SK-N-SH treated with all-trans-retinoic acid at 6 μM for 48 hours (cell line): ENCODE data around the gene PODNL1.

Source experiments
- ATAC-seq: fragments of 200-7000 bp; cut with Tn5 transposase; 3 replicates; pipeline ENCODE4 v1.9.1; 2020; ENCODE audit warnings: mild to moderate bottlenecking, moderate library complexity
- ARNTL ChIP-seq: fragments of 450-650 bp; formaldehyde crosslinking; IDR thresholded peaks from 2 replicates; pipeline ENCODE4 v1.5.0; 2020; ENCODE audit warnings: low read depth, mild to moderate bottlenecking, moderate library complexity, borderline replicate concordance
- BACH2 ChIP-seq: fragments of 250-450 bp; sonication (Bioruptor Pico); IDR thresholded peaks from 2 replicates; pipeline ENCODE4 v1.9.0; 2021; ENCODE audit warnings: mild to moderate bottlenecking, borderline replicate concordance
- CREB5 ChIP-seq: fragments of 250-450 bp; sonication (Bioruptor Pico); IDR thresholded peaks from 2 replicates; pipeline ENCODE4 v1.5.1; 2020; ENCODE audit warnings: low read depth, mild to moderate bottlenecking, moderate library complexity
- ESRRG ChIP-seq: fragments of 250-450 bp; sonication (Bioruptor Pico); IDR thresholded peaks from 2 replicates; pipeline ENCODE4 v1.6.1; 2021; ENCODE audit warnings: mild to moderate bottlenecking
- GLIS3 ChIP-seq: fragments of 250-450 bp; sonication (Bioruptor Pico); IDR thresholded peaks from 2 replicates; pipeline ENCODE4 v1.5.0; 2020; ENCODE audit warnings: mild to moderate bottlenecking, moderate library complexity
- OSR1 ChIP-seq: fragments of 250-450 bp; sonication (Bioruptor Pico); IDR thresholded peaks from 2 replicates; pipeline ENCODE4 v1.8.0; 2022; ENCODE audit warnings: moderate library complexity, mild to moderate bottlenecking, inconsistent platforms
- POU6F1 ChIP-seq: fragments of 250-450 bp; sonication (Bioruptor Pico); IDR thresholded peaks from 2 replicates; pipeline ENCODE4 v1.8.0; 2021; ENCODE audit warnings: low read depth, mild to moderate bottlenecking, moderate library complexity, borderline replicate concordance
- PPARA ChIP-seq: fragments of 250-450 bp; sonication (Bioruptor Pico); IDR thresholded peaks from 2 replicates; pipeline ENCODE4 v1.5.0; 2020; ENCODE audit warnings: mild to moderate bottlenecking, borderline replicate concordance
- RARB ChIP-seq: fragments of 250-450 bp; sonication (Bioruptor Pico); IDR thresholded peaks from 2 replicates; pipeline ENCODE4 v1.8.0; 2021; ENCODE audit warnings: mild to moderate bottlenecking, moderate library complexity
- SNAI2 ChIP-seq: fragments of 250-450 bp; sonication (Bioruptor Pico); IDR thresholded peaks from 2 replicates; pipeline ENCODE4 v1.5.0; 2020; ENCODE audit warnings: mild to moderate bottlenecking, moderate library complexity
- TCF4 ChIP-seq: fragments of 250-450 bp; sonication (Bioruptor Pico); IDR thresholded peaks from 2 replicates; pipeline ENCODE4 v1.8.0; 2021; ENCODE audit warnings: mild to moderate bottlenecking, moderate library complexity, borderline replicate concordance
- TOX ChIP-seq: fragments of 250-450 bp; sonication (Bioruptor Pico); IDR thresholded peaks from 2 replicates; pipeline ENCODE4 v1.8.0; 2021; ENCODE audit warnings: mild to moderate bottlenecking, moderate library complexity, borderline replicate concordance
- TSHZ2 ChIP-seq: fragments of 250-450 bp; sonication (Bioruptor Pico); IDR thresholded peaks from 2 replicates; pipeline ENCODE4 v1.5.0; 2020; ENCODE audit warnings: mild to moderate bottlenecking, moderate library complexity
- ZC3H10 ChIP-seq: fragments of 250-450 bp; sonication (Bioruptor Pico); IDR thresholded peaks from 2 replicates; pipeline ENCODE4 v1.5.1; 2021; ENCODE audit warnings: mild to moderate bottlenecking, moderate library complexity
- ZFP3 ChIP-seq: fragments of 250-450 bp; sonication (Bioruptor Pico); IDR thresholded peaks from 2 replicates; pipeline ENCODE4 v1.5.0; 2020; ENCODE audit warnings: mild to moderate bottlenecking, moderate library complexity
- ZFP30 ChIP-seq: fragments of 450-650 bp; formaldehyde crosslinking; IDR thresholded peaks from 2 replicates; pipeline ENCODE4 v1.5.0; 2022; ENCODE audit warnings: mild to moderate bottlenecking, moderate library complexity
- ZNF565 ChIP-seq: fragments of 450-650 bp; formaldehyde crosslinking; conservative IDR thresholded peaks from 2 replicates; pipeline ENCODE4 v1.5.0; 2020; ENCODE audit warnings: low read depth, mild to moderate bottlenecking, moderate library complexity
- ZNF70 ChIP-seq: fragments of 450-650 bp; formaldehyde crosslinking; IDR thresholded peaks from 2 replicates; pipeline ENCODE4 v1.5.0; 2020; ENCODE audit warnings: mild to moderate bottlenecking, moderate library complexity
- ZNF8 ChIP-seq: fragments of 450-650 bp; formaldehyde crosslinking; IDR thresholded peaks from 2 replicates; pipeline ENCODE4 v1.5.0; 2020; ENCODE audit warnings: mild to moderate bottlenecking, moderate library complexity
- TF ChIP-seq, protein P1 (sequence below): fragments of 250-450 bp; sonication (Bioruptor Pico); IDR thresholded peaks from 2 replicates; pipeline ENCODE4 v1.5.1; 2021; ENCODE audit warnings: mild to moderate bottlenecking, moderate library complexity

The PODNL1 gene

DNA sequence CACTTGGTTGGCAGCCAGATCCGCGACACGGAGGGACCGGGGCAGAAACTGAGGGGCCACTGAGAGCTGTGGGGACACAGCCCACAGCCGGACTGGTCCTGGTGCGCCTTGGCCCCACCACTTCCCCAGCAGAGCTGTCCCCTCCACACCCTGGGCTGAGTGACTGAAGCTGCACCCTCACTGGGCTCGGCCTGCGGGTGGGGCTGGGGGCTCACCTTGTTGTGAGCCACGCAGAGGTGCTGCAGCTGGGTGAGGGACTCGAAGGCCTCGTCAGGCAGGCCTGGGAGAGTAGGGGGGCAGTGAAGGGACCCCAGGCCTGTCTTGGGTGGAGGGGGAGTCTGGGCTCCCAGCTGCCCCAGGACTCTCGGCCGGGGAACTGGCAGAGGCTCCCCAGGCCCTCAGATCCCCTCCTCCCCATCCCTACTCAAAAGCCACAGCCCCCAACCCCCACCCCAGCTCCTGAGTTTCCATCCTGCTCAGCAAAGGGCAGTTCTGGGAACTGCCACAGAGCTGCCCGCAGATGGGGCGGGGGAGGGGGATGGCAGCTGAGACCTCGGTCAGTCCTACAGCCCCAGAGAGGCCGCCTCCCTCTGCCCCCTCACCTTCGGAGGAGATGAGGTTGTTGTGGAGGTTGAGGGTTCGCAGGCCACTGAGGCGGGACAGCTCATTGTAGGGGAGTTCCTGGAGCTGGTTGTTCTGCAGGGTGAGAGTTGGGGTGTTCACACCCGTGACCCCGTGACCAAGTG lies 2.3 kb downstream of the PODNL1 start:
- TF ChIP-seq ZFP30 (CRISPR knock-in tag) = no peak
- TF ChIP-seq ARNTL (CRISPR knock-in tag) = no peak
- TF ChIP-seq GLIS3 (CRISPR knock-in tag) = no peak
- TF ChIP-seq BACH2 = no peak
- no peak for TF ChIP-seq PPARA (CRISPR knock-in tag)
- TF ChIP-seq POU6F1 (CRISPR knock-in tag) = no peak
- no peak for TF ChIP-seq TOX (CRISPR knock-in tag)
- TF ChIP-seq TCF4 (CRISPR knock-in tag) = no peak
- TF ChIP-seq RARB (CRISPR knock-in tag) = no peak
- no peak for TF ChIP-seq ESRRG (CRISPR knock-in tag)
- no peak for ATAC-seq

DNA sequence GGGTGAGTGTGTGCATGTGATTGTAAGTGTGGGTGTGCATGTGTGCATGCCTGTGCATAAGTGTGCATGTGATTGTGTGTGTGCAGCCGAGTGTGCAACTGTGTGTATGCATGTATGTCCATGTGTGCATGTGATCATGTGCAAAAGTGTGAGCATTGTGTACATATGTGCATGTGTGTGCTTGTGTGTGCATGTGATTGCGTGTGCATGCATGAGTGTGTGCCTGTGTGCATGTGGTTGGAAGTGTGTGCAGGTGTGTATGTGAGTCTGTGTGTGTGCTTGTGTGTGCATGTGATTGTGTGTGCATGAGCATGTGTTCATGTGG lies 3.5 kb downstream of the PODNL1 start:
- no peak for TF ChIP-seq CREB5 (CRISPR knock-in tag)
- no peak for TF ChIP-seq TCF4 (CRISPR knock-in tag)
- no peak for ATAC-seq

DNA sequence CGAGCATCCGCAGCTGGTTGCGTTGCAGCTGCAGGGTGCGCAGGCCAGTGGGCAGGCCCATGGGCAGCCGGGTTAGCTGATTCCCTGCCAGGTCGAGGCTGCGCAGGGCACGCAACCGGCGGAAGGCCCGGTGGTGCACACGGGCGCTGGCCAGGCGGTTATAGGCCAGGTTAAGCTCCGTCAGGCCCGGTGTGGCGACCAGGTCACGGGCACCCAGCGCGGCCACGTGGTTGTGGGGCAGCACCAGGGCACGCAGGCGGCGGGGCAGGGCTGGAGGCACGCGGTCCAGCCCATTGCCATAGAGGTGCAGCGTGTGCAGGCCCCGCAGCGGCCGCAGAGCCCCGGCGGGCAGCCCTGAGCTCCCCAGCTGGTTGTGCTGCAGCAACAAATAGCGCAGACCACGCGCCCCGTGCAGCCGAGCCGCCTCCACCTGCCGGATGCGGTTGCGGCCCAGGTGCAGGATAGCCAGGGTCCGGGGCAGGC lies 5.3 kb downstream of the PODNL1 start:
- ATAC-seq = no peak
- TF ChIP-seq ZNF8 (no peak), SNAI2 (no peak), TSHZ2 (no peak), ZNF565 (CRISPR knock-in tag) (no peak), TCF4 (CRISPR knock-in tag) (no peak), PPARA (CRISPR knock-in tag) (no peak), ZNF70 (CRISPR knock-in tag) (no peak), RARB (CRISPR knock-in tag) (no peak)
- TF ChIP-seq, protein P1, sequence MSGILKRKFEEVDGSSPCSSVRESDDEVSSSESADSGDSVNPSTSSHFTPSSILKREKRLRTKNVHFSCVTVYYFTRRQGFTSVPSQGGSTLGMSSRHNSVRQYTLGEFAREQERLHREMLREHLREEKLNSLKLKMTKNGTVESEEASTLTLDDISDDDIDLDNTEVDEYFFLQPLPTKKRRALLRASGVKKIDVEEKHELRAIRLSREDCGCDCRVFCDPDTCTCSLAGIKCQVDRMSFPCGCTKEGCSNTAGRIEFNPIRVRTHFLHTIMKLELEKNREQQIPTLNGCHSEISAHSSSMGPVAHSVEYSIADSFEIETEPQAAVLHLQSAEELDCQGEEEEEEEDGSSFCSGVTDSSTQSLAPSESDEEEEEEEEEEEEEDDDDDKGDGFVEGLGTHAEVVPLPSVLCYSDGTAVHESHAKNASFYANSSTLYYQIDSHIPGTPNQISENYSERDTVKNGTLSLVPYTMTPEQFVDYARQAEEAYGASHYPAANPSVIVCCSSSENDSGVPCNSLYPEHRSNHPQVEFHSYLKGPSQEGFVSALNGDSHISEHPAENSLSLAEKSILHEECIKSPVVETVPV (CRISPR knock-in tag) = no peak
- TF ChIP-seq, all 23 proteins: peak for 0

DNA sequence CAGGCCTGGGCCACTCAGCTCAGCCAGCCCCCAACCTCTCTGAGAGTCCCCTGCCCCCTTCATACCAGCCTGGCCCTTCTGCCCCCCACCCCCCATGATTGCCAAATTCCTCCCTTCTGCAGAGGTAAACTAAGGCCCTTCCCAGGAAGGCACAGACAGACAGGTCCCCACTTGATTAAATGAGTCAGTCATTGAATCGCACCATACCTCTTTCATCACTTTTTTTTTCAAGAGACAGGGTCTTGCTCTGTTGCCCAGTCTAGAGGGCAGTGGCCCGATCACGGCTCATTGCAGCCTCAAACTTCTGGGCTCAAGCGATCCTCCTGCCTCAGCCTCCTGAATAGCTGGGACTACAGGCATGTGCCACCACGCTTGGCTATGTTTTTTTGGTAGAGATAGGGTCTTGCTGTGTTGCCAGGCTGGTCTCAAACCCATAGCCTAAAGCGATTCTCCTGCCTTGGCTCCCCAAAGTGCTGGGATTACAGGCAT lies 6.0 kb downstream of the PODNL1 start:
- no peak for ATAC-seq
- TF ChIP-seq BACH2 (no peak), ZC3H10 (CRISPR knock-in tag) (no peak), OSR1 (CRISPR knock-in tag) (no peak), ZFP3 (CRISPR knock-in tag) (no peak), PPARA (CRISPR knock-in tag) (no peak), POU6F1 (CRISPR knock-in tag) (no peak)
